ENCODE measurements around the gene CCDC50.

The CCDC50 gene

GRCh38 chr3:191336833-191337232 is 7.6 kb downstream of the CCDC50 start:
- no peaks in the 10 kb centered on the region for H3K27me3 ChIP-seq (ENCODE audit: control insufficient read depth, insufficient read depth, low read length)
- no peaks in the 10 kb centered on the region for H3K9me3 ChIP-seq (ENCODE audit: control insufficient read depth, insufficient read depth, low read length)
- no peak overlapping the region for H3K4me3 ChIP-seq (ENCODE audit: low read depth, low read length)
- no peak overlapping the region for H3K9ac ChIP-seq (ENCODE audit: low read depth, low read length)
- peaks cover 13% of the 10 kb centered on the region for H3K4me1 ChIP-seq (ENCODE audit: control insufficient read depth, insufficient read depth, low read length)
- no peaks in the 10 kb centered on the region for H3K36me3 ChIP-seq (ENCODE audit: control insufficient read depth, insufficient read depth, low read length)
- no peak overlapping the region for H3K27ac ChIP-seq (ENCODE audit: low read depth, low read length)

GRCh38 chr3:191338177-191338488 is 8.9 kb downstream of the CCDC50 start:
- H3K27me3 ChIP-seq (ENCODE audit: control insufficient read depth, insufficient read depth, low read length), result no peaks in the 10 kb centered on the region
- H3K4me3 ChIP-seq (ENCODE audit: low read depth, low read length), result no peak overlapping the region
- no peaks in the 10 kb centered on the region for H3K36me3 ChIP-seq (ENCODE audit: control insufficient read depth, insufficient read depth, low read length)
- no peak overlapping the region for H3K9ac ChIP-seq (ENCODE audit: low read depth, low read length)
- no peak overlapping the region for H3K27ac ChIP-seq (ENCODE audit: low read depth, low read length)
- H3K4me1 ChIP-seq (ENCODE audit: control insufficient read depth, insufficient read depth, low read length), result peaks cover 8% of the 10 kb centered on the region
- no peaks in the 10 kb centered on the region for H3K9me3 ChIP-seq (ENCODE audit: control insufficient read depth, insufficient read depth, low read length)

- no peak overlapping the region for H3K27ac ChIP-seq (ENCODE audit: low read depth, low read length)
- no peaks in the 10 kb centered on the region for H3K9me3 ChIP-seq (ENCODE audit: control insufficient read depth, insufficient read depth, low read length)
- no peaks in the 10 kb centered on the region for H3K36me3 ChIP-seq (ENCODE audit: control insufficient read depth, insufficient read depth, low read length)
- H3K4me1 ChIP-seq (ENCODE audit: control insufficient read depth, insufficient read depth, low read length), result peaks cover 8% of the 10 kb centered on the region; the same call in 1 of the 2 replicates
- H3K4me3 ChIP-seq (ENCODE audit: low read depth, low read length), result no peak overlapping the region
- no peak overlapping the region for H3K9ac ChIP-seq (ENCODE audit: low read depth, low read length)
- no peaks in the 10 kb centered on the region for H3K27me3 ChIP-seq (ENCODE audit: control insufficient read depth, insufficient read depth, low read length)
Observed at GRCh38 chr3:191339316-191339917, 10.2 kb downstream of the CCDC50 start.

- Histone ChIP-seq H3K27ac (ENCODE audit: low read depth, low read length) (no peak overlapping the region), H3K36me3 (ENCODE audit: control insufficient read depth, insufficient read depth, low read length) (no peaks in the 10 kb centered on the region), H3K27me3 (ENCODE audit: control insufficient read depth, insufficient read depth, low read length) (no peaks in the 10 kb centered on the region), H3K4me1 (ENCODE audit: control insufficient read depth, insufficient read depth, low read length) (peaks cover 8% of the 10 kb centered on the region; the same call in 1 of the 2 replicates), H3K9me3 (ENCODE audit: control insufficient read depth, insufficient read depth, low read length) (no peaks in the 10 kb centered on the region), H3K9ac (ENCODE audit: low read depth, low read length) (no peak overlapping the region), H3K4me3 (ENCODE audit: low read depth, low read length) (no peak overlapping the region)
Observed at GRCh38 chr3:191340351-191340750, 11.2 kb downstream of the CCDC50 start.

- Histone ChIP-seq H3K9me3 (ENCODE audit: control insufficient read depth, insufficient read depth, low read length) (no peaks in the 10 kb centered on the region), H3K27ac (ENCODE audit: low read depth, low read length) (no peak overlapping the region), H3K27me3 (ENCODE audit: control insufficient read depth, insufficient read depth, low read length) (no peaks in the 10 kb centered on the region), H3K4me3 (ENCODE audit: low read depth, low read length) (no peak overlapping the region), H3K9ac (ENCODE audit: low read depth, low read length) (no peak overlapping the region), H3K4me1 (ENCODE audit: control insufficient read depth, insufficient read depth, low read length) (peaks cover 8% of the 10 kb centered on the region; the same call in 1 of the 2 replicates), H3K36me3 (ENCODE audit: control insufficient read depth, insufficient read depth, low read length) (no peaks in the 10 kb centered on the region)
Observed at GRCh38 chr3:191340966-191341365, 11.8 kb downstream of the CCDC50 start.

GRCh38 chr3:191342006-191342405 is 12.8 kb downstream of the CCDC50 start:
- Histone ChIP-seq H3K4me1 (ENCODE audit: control insufficient read depth, insufficient read depth, low read length) (peaks cover 8% of the 10 kb centered on the region; the same call in 1 of the 2 replicates), H3K4me3 (ENCODE audit: low read depth, low read length) (no peak overlapping the region), H3K36me3 (ENCODE audit: control insufficient read depth, insufficient read depth, low read length) (no peaks in the 10 kb centered on the region), H3K9me3 (ENCODE audit: control insufficient read depth, insufficient read depth, low read length) (no peaks in the 10 kb centered on the region), H3K27me3 (ENCODE audit: control insufficient read depth, insufficient read depth, low read length) (no peaks in the 10 kb centered on the region), H3K9ac (ENCODE audit: low read depth, low read length) (no peak overlapping the region), H3K27ac (ENCODE audit: low read depth, low read length) (no peak overlapping the region)

GRCh38 chr3:191342411-191342810 is 13.2 kb downstream of the CCDC50 start:
- Histone ChIP-seq H3K36me3 (ENCODE audit: control insufficient read depth, insufficient read depth, low read length) (no peaks in the 10 kb centered on the region), H3K4me1 (ENCODE audit: control insufficient read depth, insufficient read depth, low read length) (peaks cover 8% of the 10 kb centered on the region; the same call in 1 of the 2 replicates), H3K9ac (ENCODE audit: low read depth, low read length) (no peak overlapping the region), H3K4me3 (ENCODE audit: low read depth, low read length) (no peak overlapping the region), H3K27me3 (ENCODE audit: control insufficient read depth, insufficient read depth, low read length) (no peaks in the 10 kb centered on the region), H3K27ac (ENCODE audit: low read depth, low read length) (no peak overlapping the region), H3K9me3 (ENCODE audit: control insufficient read depth, insufficient read depth, low read length) (no peaks in the 10 kb centered on the region)

- Histone ChIP-seq H3K36me3 (ENCODE audit: control insufficient read depth, insufficient read depth, low read length) (no peaks in the 10 kb centered on the region), H3K4me1 (ENCODE audit: control insufficient read depth, insufficient read depth, low read length) (peaks cover 6% of the 10 kb centered on the region; the same call in 1 of the 2 replicates), H3K9me3 (ENCODE audit: control insufficient read depth, insufficient read depth, low read length) (no peaks in the 10 kb centered on the region), H3K9ac (ENCODE audit: low read depth, low read length) (no peak overlapping the region), H3K27ac (ENCODE audit: low read depth, low read length) (no peak overlapping the region), H3K27me3 (ENCODE audit: control insufficient read depth, insufficient read depth, low read length) (no peaks in the 10 kb centered on the region), H3K4me3 (ENCODE audit: low read depth, low read length) (no peak overlapping the region)
Observed at GRCh38 chr3:191343115-191343514, 13.9 kb downstream of the CCDC50 start.

- Histone ChIP-seq H3K9ac (ENCODE audit: low read depth, low read length) (no peak overlapping the region), H3K4me3 (ENCODE audit: low read depth, low read length) (no peak overlapping the region), H3K27me3 (ENCODE audit: control insufficient read depth, insufficient read depth, low read length) (no peaks in the 10 kb centered on the region), H3K36me3 (ENCODE audit: control insufficient read depth, insufficient read depth, low read length) (no peaks in the 10 kb centered on the region), H3K27ac (ENCODE audit: low read depth, low read length) (no peak overlapping the region), H3K9me3 (ENCODE audit: control insufficient read depth, insufficient read depth, low read length) (no peaks in the 10 kb centered on the region), H3K4me1 (ENCODE audit: control insufficient read depth, insufficient read depth, low read length) (peaks cover 6% of the 10 kb centered on the region; the same call in 1 of the 2 replicates)
Observed at GRCh38 chr3:191343913-191344312, 14.7 kb downstream of the CCDC50 start.

- H3K4me1 ChIP-seq (ENCODE audit: control insufficient read depth, insufficient read depth, low read length), result peaks cover 6% of the 10 kb centered on the region; the same call in 1 of the 2 replicates
- no peak overlapping the region for H3K4me3 ChIP-seq (ENCODE audit: low read depth, low read length)
- no peak overlapping the region for H3K9ac ChIP-seq (ENCODE audit: low read depth, low read length)
- no peaks in the 10 kb centered on the region for H3K9me3 ChIP-seq (ENCODE audit: control insufficient read depth, insufficient read depth, low read length)
- H3K36me3 ChIP-seq (ENCODE audit: control insufficient read depth, insufficient read depth, low read length), result no peaks in the 10 kb centered on the region
- H3K27ac ChIP-seq (ENCODE audit: low read depth, low read length), result no peak overlapping the region
- no peaks in the 10 kb centered on the region for H3K27me3 ChIP-seq (ENCODE audit: control insufficient read depth, insufficient read depth, low read length)
Observed at GRCh38 chr3:191345334-191345733, 16.1 kb downstream of the CCDC50 start.

- no peak overlapping the region for H3K9ac ChIP-seq (ENCODE audit: low read depth, low read length)
- H3K9me3 ChIP-seq (ENCODE audit: control insufficient read depth, insufficient read depth, low read length), result no peaks in the 10 kb centered on the region
- H3K4me1 ChIP-seq (ENCODE audit: control insufficient read depth, insufficient read depth, low read length), result peaks cover 3% of the 10 kb centered on the region; the same call in 1 of the 2 replicates
- H3K27me3 ChIP-seq (ENCODE audit: control insufficient read depth, insufficient read depth, low read length), result no peaks in the 10 kb centered on the region
- H3K36me3 ChIP-seq (ENCODE audit: control insufficient read depth, insufficient read depth, low read length), result no peaks in the 10 kb centered on the region
- H3K27ac ChIP-seq (ENCODE audit: low read depth, low read length), result no peak overlapping the region
- no peak overlapping the region for H3K4me3 ChIP-seq (ENCODE audit: low read depth, low read length)
Observed at GRCh38 chr3:191347228-191347627, 18.0 kb downstream of the CCDC50 start.

Measured in HUES48 (cell line).